ENCODE data around the gene ARL14EPL. TPM values are rescaled to one million over a fixed set of nuclear protein-coding genes. Genes with fewer than 3 reads are reported as not detected.

Gene ARL14EPL
- total and polyA plus RNA-seq, 8 donors = not detected

DNA sequence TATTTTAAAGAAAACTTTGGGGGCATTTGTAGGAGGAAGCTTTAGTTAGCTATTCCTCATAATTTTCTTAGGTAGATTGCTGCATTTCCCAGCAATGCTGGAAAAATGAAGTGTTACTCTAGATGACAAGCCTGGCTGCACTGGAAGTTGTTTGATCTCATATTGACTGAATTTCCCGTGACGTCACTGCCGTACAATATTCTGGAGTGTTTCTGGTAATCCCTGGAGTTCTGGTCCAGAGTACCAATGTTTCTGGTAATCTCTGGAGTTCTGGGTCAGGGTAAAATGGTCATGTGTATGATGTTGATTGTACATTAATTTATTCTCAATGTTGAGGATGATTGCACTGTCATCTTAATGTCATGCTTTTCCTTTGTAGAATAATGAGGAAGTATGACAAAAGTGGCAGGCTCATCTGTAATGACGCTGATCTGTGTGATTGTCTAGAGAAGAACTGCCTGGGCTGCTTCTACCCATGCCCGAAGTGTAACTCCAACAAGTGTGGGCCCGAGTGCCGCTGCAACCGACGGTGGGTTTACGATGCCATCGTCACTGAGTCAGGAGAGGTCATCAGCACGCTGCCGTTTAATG lies 26.2 kb downstream of the ARL14EPL start:
- FAIRE-seq = no peak
- TF ChIP-seq CTCF (IDR thresholded peaks at IDR 0.05) = no peak
- H3K27me3 ChIP-seq = peaks cover 0 to 2% (median 0%) of the 10 kb centered on the region in 4 donors
- no peaks in the 10 kb centered on the region for H3K4me1 ChIP-seq
- WGBS, 2 donors = 71 to 77% methylated on average over 13 of the region's 13 CpGs
- no peak for DNase-seq
- no peaks in the 10 kb centered on the region for H3K36me3 ChIP-seq
- H3K27ac ChIP-seq = no peak overlapping the region
- H3K4me3 ChIP-seq = no peak overlapping the region
- H3K9me3 ChIP-seq = no peaks in the 10 kb centered on the region
- no peak for ATAC-seq
- intact Hi-C loops (cut with DNase I) = no loop called here

- H3K36me3 ChIP-seq = no peaks in the 10 kb centered on the region
- DNase-seq (no peak), ATAC-seq (no peak), FAIRE-seq (no peak)
- H3K27ac ChIP-seq = no peak overlapping the region
- WGBS, 2 donors = 56 to 62% methylated on average over 2 of the region's 2 CpGs
- H3K9me3 ChIP-seq = no peaks in the 10 kb centered on the region
- intact Hi-C loops (cut with DNase I) = no loop called here
- H3K4me1 ChIP-seq = no peaks in the 10 kb centered on the region
- H3K4me3 ChIP-seq = no peak overlapping the region
- peaks cover 0 to 6% (median 3%) of the 10 kb centered on the region in 4 donors for H3K27me3 ChIP-seq
- no peak for TF ChIP-seq CTCF (IDR thresholded peaks at IDR 0.05)
Measured at GRCh38 chr5:116062352-116062751, 30.1 kb downstream of the ARL14EPL start.

- intact Hi-C loops (cut with DNase I) = no loop called here
- Histone ChIP-seq H3K4me1 (peaks cover 0 to 3% (median 0%) of the 10 kb centered on the region in 3 donors), H3K36me3 (no peaks in the 10 kb centered on the region), H3K4me3 (no peak overlapping the region), H3K27me3 (peaks cover 0 to 10% (median 3%) of the 10 kb centered on the region in 4 donors), H3K9me3 (no peaks in the 10 kb centered on the region), H3K27ac (no peak overlapping the region)
- 79 to 86% methylated on average over 3 of the region's 3 CpGs for WGBS, 2 donors
- TF ChIP-seq CTCF (IDR thresholded peaks at IDR 0.05) = no peak
- FAIRE-seq = no peak
- no peak for DNase-seq
- no peak for ATAC-seq
Measured at GRCh38 chr5:116063950-116064349, 31.7 kb downstream of the ARL14EPL start.

GRCh38 chr5:116068028-116068632 lies 35.9 kb downstream of the ARL14EPL start:
- H3K36me3 ChIP-seq = no peaks in the 10 kb centered on the region
- peak in 3 of 4 donors; percentile 68 to 71 (median 69) for ATAC-seq
- peaks cover 0 to 3% (median 0%) of the 10 kb centered on the region in 3 donors for H3K4me1 ChIP-seq
- peak; percentile 85 for FAIRE-seq
- 5 to 7% methylated on average over 4 of the region's 4 CpGs for WGBS, 2 donors
- H3K27ac ChIP-seq = no peak overlapping the region
- intact Hi-C loops (cut with DNase I) = no loop called here
- H3K9me3 ChIP-seq = no peaks in the 10 kb centered on the region
- peak in 1 of 6 donors; percentile 26 for DNase-seq
- H3K27me3 ChIP-seq = peaks cover 0 to 10% (median 3%) of the 10 kb centered on the region in 4 donors
- H3K4me3 ChIP-seq = no peak overlapping the region
- peak; percentile 60 to 82 (median 70) for TF ChIP-seq CTCF (IDR thresholded peaks at IDR 0.05)

- no peak overlapping the region for H3K4me3 ChIP-seq
Measured at GRCh38 chr5:116071211-116071610, 38.9 kb downstream of the ARL14EPL start.

More at GRCh38 chr5:116071211-116071610, 38.9 kb downstream of the ARL14EPL start:
- Histone ChIP-seq H3K36me3 (no peaks in the 10 kb centered on the region), H3K9me3 (no peaks in the 10 kb centered on the region), H3K27me3 (peaks cover 0 to 10% (median 2%) of the 10 kb centered on the region in 4 donors), H3K4me1 (peaks cover 0 to 3% (median 0%) of the 10 kb centered on the region in 3 donors), H3K27ac (no peak overlapping the region)
- intact Hi-C loops (cut with DNase I) = no loop called here
- WGBS, 2 donors = 80 to 83% methylated on average over 1 of the region's 1 CpG
- no peak for ATAC-seq
- DNase-seq = no peak
- FAIRE-seq = no peak
- no peak for TF ChIP-seq CTCF (IDR thresholded peaks at IDR 0.05)
